GM19099 (cell line): ENCODE measurements around the gene CDC34.
A peak's percentile ranks its signal among the peaks of the same experiment; 100 is the strongest.

Experiments
- POLR2A ChIP-seq: IDR thresholded peaks from 3 replicates; pipeline ENCODE4 v1.6.1; 2011; ENCODE audit warnings: low read depth; ENCODE audit not compliant: insufficient read length; ENCODE audit errors: extremely low read depth

The CDC34 gene

GRCh38 chr19:494171-495080 is 37.1 kb upstream of the CDC34 start:
- no peak for TF ChIP-seq POLR2A

DNA sequence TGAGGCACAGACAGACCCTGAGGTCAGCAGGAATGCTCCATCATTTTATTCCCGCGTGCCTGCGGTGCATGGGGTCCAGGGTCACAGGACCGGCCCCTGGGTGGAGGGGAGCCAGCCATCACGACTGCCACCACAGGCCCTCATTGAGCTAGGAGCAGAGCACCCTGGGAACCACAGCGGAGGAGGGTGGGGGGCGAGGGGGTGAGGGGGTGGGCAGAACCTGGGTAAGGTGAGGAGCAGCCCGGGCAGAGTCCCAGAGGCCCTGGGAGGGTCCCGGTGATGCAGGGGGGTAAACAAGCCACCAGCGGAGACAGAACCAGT is 36.5 kb upstream of the CDC34 start:
- TF ChIP-seq POLR2A = no peak

GRCh38 chr19:495402-496111 is 36.0 kb upstream of the CDC34 start:
- TF ChIP-seq POLR2A = no peak

DNA sequence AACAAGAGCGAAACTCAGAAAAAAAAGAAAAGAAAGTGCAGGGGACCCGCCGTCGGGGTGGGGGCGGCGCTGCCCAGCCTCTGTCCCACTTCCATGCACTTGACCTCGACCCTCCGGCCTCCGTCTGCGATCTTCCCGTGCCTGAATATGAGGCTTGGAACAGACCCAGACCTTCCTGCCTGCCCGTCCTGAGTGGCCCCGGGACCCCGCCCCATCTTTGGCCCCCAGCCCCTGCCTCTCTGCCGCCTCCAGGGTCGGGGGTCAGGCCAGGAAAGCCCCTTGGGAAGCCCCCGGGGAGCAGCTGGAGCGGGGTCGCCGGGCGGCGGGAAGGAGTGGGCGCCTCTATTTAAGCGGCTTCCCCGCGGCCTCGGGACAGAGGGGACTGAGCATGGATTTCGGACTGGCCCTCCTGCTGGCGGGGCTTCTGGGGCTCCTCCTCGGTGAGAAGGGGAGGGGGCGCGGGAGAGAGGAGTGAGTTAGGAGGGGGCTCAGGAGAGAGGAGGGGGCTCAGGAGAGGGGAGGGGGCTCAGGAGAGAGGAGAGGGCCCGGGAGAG is 35.4 kb upstream of the CDC34 start, which contains the start of gene MADCAM1:
TSS of gene MADCAM1 (plus strand) at position 375 of the 554 bp plus-strand sequence. CDS start at position 389, 14 bp downstream.
- no peak for TF ChIP-seq POLR2A

- no peak for TF ChIP-seq POLR2A
Observed at GRCh38 chr19:496986-497385, 34.6 kb upstream of the CDC34 start.

GRCh38 chr19:497491-497868 is 34.1 kb upstream of the CDC34 start:
- no peak for TF ChIP-seq POLR2A

- no peak for TF ChIP-seq POLR2A
Observed at GRCh38 chr19:497869-498510, 33.6 kb upstream of the CDC34 start.

GRCh38 chr19:498511-498891 is 33.1 kb upstream of the CDC34 start:
- TF ChIP-seq POLR2A = no peak

DNA sequence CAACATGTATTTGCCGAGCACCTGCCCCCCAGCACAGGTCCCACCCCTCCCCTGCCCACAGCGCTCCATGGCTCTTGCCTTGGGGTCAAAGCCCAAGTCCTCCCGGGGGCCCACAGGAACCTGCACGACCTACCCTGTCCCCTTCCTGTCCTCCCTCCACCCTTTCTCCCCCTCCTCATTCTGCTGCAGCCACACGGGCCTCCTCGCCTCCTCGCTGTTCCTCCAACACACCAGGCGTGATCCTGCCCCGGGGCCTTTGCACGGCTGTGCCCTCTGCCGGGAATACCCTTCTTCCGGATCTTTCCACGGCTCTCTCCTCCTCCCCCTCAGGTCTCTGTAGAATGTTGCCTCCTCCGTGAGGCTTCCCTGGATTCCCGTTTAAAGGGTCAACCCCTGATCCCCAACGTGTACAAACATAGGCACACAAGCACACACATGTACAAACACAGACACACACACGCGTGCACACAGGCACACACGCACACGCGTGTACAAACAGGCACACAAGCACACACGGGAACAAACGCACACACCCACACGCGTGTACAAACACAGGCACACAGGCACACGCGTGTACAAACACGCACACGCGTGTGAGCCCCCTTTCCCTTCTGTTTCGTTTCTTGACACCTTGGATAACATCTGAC is 32.5 kb upstream of the CDC34 start:
- no peak for TF ChIP-seq POLR2A

DNA sequence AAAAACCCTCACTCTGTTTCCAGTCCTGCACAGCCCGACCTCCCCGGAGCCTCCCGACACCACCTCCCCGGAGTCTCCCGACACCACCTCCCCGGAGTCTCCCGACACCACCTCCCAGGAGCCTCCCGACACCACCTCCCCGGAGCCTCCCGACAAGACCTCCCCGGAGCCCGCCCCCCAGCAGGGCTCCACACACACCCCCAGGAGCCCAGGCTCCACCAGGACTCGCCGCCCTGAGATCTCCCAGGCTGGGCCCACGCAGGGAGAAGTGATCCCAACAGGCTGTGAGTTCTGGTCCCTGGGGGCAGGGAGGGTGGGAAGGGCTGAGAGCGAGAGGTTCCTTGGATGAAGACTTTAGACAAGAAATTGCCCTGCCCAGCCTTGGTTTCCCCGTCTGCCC is 29.9 kb upstream of the CDC34 start:
- no peak for TF ChIP-seq POLR2A

DNA sequence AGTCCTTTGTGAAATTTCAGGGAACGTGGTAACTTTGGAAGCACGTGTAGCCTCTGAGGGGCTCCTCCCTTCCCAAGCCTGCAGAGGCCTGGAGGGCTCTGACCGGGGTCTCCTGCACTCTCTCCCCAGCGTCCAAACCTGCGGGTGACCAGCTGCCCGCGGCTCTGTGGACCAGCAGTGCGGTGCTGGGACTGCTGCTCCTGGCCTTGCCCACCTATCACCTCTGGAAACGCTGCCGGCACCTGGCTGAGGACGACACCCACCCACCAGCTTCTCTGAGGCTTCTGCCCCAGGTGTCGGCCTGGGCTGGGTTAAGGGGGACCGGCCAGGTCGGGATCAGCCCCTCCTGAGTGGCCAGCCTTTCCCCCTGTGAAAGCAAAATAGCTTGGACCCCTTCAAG is 26.9 kb upstream of the CDC34 start:
- no peak for TF ChIP-seq POLR2A

GRCh38 chr19:506404-507285 is 24.9 kb upstream of the CDC34 start:
- peak; percentile 69 for TF ChIP-seq POLR2A

DNA sequence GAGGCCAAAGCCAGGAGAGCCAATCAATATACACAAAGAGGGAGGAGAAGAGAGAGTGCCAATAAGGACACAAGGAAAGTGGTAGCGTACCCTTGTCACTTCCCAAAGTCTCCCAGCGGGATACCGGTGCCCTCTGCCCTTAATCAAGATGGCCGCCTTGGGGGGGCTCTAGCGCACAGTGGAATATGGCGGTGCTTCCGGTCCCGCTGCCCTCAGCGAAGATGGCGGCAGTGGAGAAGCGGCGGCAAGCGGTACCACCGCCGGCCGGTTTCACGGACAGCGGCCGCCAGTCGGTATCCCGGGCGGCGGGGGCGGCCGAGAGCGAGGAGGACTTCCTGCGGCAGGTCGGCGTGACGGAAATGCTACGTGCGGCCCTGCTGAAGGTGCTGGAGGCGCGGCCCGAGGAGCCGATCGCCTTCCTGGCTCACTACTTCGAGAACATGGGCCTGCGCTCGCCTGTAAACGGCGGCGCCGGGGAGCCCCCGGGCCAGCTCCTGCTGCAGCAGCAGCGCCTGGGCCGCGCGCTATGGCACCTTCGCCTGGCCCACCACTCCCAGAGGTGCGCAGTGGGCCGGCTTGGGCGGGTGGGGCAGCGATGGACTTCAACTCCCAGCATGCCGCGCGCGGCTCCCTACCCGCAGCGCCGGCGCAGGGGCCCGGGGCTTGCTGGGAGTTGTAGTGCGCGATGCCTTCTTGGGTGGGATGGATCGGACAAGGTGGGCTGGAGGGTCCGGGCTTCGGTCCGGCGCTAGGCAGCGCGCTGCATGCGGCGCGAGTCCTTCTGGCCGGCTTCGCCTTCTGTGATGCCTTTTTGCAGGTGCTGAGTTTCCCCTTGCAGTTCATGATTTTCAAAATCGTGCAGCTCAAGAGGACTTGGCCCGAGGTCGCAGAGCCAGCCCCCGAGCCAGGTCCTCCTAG is 24.0 kb upstream of the CDC34 start, which contains the start of gene TPGS1:
TSS of gene TPGS1 (plus strand) at position 212 of the 918 bp plus-strand sequence. CDS start at position 222, 10 bp downstream.
- peak; percentile 65 for TF ChIP-seq POLR2A
